HG02840 (cell line): ENCODE data around the gene CASP12.
"Not testable (repeated sequence)": the region's sequence is repeated elsewhere in the genome, so short reads cannot be mapped to it uniquely, and the experiment has no call there.

Source experiments
- ATAC-seq: cut with Tn5 transposase; IDR thresholded peaks from one replicate; pipeline ENCODE4 v1.9.1; 2021; ENCODE audit warnings: mild to moderate bottlenecking, moderate library complexity, moderate number of reproducible peaks; ENCODE audit not compliant: unreplicated experiment, low FRiP score

CASP12 gene

GRCh38 chr11:104897891-104898684 is at the start of gene CASP12:
TSS of gene CASP12 (minus strand) at chr11:104898460.
- ATAC-seq = peak; percentile 77

GRCh38 chr11:104946907-104947306 is 48.6 kb upstream of the CASP12 start:
- ATAC-seq = peak; percentile 90

- no peak for ATAC-seq
These were observed 45.8 kb upstream of the CASP12 start for GRCh38 chr11:104944076-104944475.

- no peak for ATAC-seq
These were observed 45.3 kb upstream of the CASP12 start for GRCh38 chr11:104943561-104943960.

- no peak for ATAC-seq
These were observed 36.3 kb upstream of the CASP12 start for GRCh38 chr11:104934594-104934993.

GRCh38 chr11:104934073-104934472 is 35.8 kb upstream of the CASP12 start:
- ATAC-seq = not testable (repeated sequence)

GRCh38 chr11:104928811-104929210 is 30.6 kb upstream of the CASP12 start:
- ATAC-seq = no peak

- no peak for ATAC-seq
These were observed 28.7 kb upstream of the CASP12 start for GRCh38 chr11:104926771-104927611.

GRCh38 chr11:104925850-104926249 is 27.6 kb upstream of the CASP12 start:
- no peak for ATAC-seq

GRCh38 chr11:104918113-104918824 is 20.0 kb upstream of the CASP12 start:
- peak; percentile 65 for ATAC-seq

GRCh38 chr11:104917271-104918112 is 19.2 kb upstream of the CASP12 start:
- ATAC-seq = peak; percentile 21

GRCh38 chr11:104916442-104916841 is 18.2 kb upstream of the CASP12 start:
- no peak for ATAC-seq

GRCh38 chr11:104912102-104912501 is 13.8 kb upstream of the CASP12 start:
- no peak for ATAC-seq

- ATAC-seq = no peak
These were observed 9.9 kb upstream of the CASP12 start for GRCh38 chr11:104908186-104908531.

- no peak for ATAC-seq
These were observed 9.4 kb upstream of the CASP12 start for GRCh38 chr11:104907521-104908185.

- no peak for ATAC-seq
These were observed 7.0 kb upstream of the CASP12 start for GRCh38 chr11:104905271-104905670.

- ATAC-seq = no peak
These were observed 966 bp upstream of the CASP12 start for GRCh38 chr11:104899226-104899625.

- ATAC-seq = no peak
These were observed 389 bp upstream of the CASP12 start for GRCh38 chr11:104898685-104899013.

GRCh38 chr11:104895634-104896033 is 2.6 kb downstream of the CASP12 start:
- no peak for ATAC-seq

GRCh38 chr11:104893876-104894275 is 4.4 kb downstream of the CASP12 start:
- ATAC-seq = no peak
